CD4-positive, CD25-positive, alpha-beta regulatory T cell (primary cell): ENCODE results near the gene DIP2C. TPM values are rescaled to one million over a fixed set of nuclear protein-coding genes. Genes with fewer than 3 reads are reported as not detected.
"Not testable (repeated sequence)": the region's sequence is repeated elsewhere in the genome, so short reads cannot be mapped to it uniquely, and the experiment has no call there.

Experiments
- ATAC-seq, 2 donors: fragments of 150-1000 bp; cut with Tn5 transposase; one replicate each; pipeline ENCODE4 v1.10.0; 2021; ENCODE audit warnings: low read depth in 2 of 2, moderate number of reproducible peaks in 2 of 2, moderate library complexity in 1 of 2
- DNase-seq, 3 donors: peaks; one replicate each; pipeline versions ENCODE4 v3.0.0 to v3.0.0-alpha.2; 2012 to 2022; ENCODE audit warnings: mixed read lengths in 1 of 3
- H3K27ac ChIP-seq: one replicate; pipeline ENCODE4 v1.7.0; 2013; ENCODE audit warnings: mild to moderate bottlenecking, low read length; ENCODE audit not compliant: insufficient read depth, poor library complexity, severe bottlenecking
- H3K27me3 ChIP-seq: one replicate; pipeline ENCODE4 v1.7.0; 2013; ENCODE audit warnings: low read length; ENCODE audit not compliant: control insufficient read depth, insufficient read depth
- H3K36me3 ChIP-seq: one replicate; pipeline ENCODE4 v1.7.0; 2013; ENCODE audit warnings: mild to moderate bottlenecking, low read length, moderate library complexity; ENCODE audit not compliant: control insufficient read depth, insufficient read depth
- H3K4me1 ChIP-seq: 2 replicates; pipeline ENCODE4 v1.7.0; 2013; ENCODE audit warnings: mild to moderate bottlenecking, low read length; ENCODE audit not compliant: insufficient read depth, control insufficient read depth, poor library complexity, severe bottlenecking
- H3K4me3 ChIP-seq: one replicate; pipeline ENCODE4 v1.7.0; 2013; ENCODE audit warnings: low read depth, mild to moderate bottlenecking, low read length, moderate library complexity
- H3K9me3 ChIP-seq, 2 experiments: 1 replicate in 1 of 2; 2 replicates in 1 of 2; pipeline ENCODE4 v1.7.0; 2013; ENCODE audit warnings: low read length in 2 of 2, mild to moderate bottlenecking in 1 of 2, moderate library complexity in 1 of 2; ENCODE audit not compliant: control insufficient read depth in 2 of 2
- H3K27ac Mint-ChIP-seq, 3 donors: one replicate each; pipeline ENCODE4 v1.8.0; 2020 to 2022; ENCODE audit warnings: mild to moderate bottlenecking in 3 of 3, mixed read lengths in 3 of 3, moderate library complexity in 2 of 3
- H3K27me3 Mint-ChIP-seq: one replicate; pipeline ENCODE4 v1.8.0; 2022; ENCODE audit warnings: mild to moderate bottlenecking, mixed read lengths
- H3K36me3 Mint-ChIP-seq: one replicate; pipeline ENCODE4 v1.8.0; 2020; ENCODE audit warnings: mixed read lengths
- H3K4me1 Mint-ChIP-seq, 4 donors: one replicate each; pipeline ENCODE4 v1.8.0; 2020 to 2022; ENCODE audit warnings: mixed read lengths in 4 of 4, mild to moderate bottlenecking in 1 of 4
- H3K4me3 Mint-ChIP-seq, 4 donors: one replicate each; pipeline ENCODE4 v1.8.0; 2020 to 2022; ENCODE audit warnings: mild to moderate bottlenecking in 4 of 4, mixed read lengths in 4 of 4, moderate library complexity in 3 of 4
- H3K9me3 Mint-ChIP-seq, 7 donors: one replicate each; pipeline ENCODE4 v1.8.0; 2020 to 2022; ENCODE audit warnings: mixed read lengths in 7 of 7, mild to moderate bottlenecking in 3 of 7, moderate library complexity in 2 of 7
- polyA plus RNA-seq, 4 donors: library from polyadenylated mRNA; unstranded; fragments of 300-500 nt; fragmentation: Illumina TruSeq; gene quantifications; one replicate each; pipeline ENCODE4 v1.2.3, GENCODE V29; 2021
- total RNA-seq: library from RNA; stranded (reverse); gene quantifications from one replicate; pipeline ENCODE4 v1.2.3, GENCODE V29; 2022

Gene DIP2C
- total and polyA plus RNA-seq, 5 donors from 2014 or later = 0.47 to 4.1 (median 0.54) TPM

- H3K36me3 Mint-ChIP-seq = no peaks in the 10 kb centered on the region
- Histone ChIP-seq H3K27me3 (no peaks in the 10 kb centered on the region), H3K27ac (no peak overlapping the region), H3K9me3 (no peaks in the 10 kb centered on the region), H3K36me3 (no peaks in the 10 kb centered on the region), H3K4me1 (no peaks in the 10 kb centered on the region), H3K4me3 (no peak overlapping the region)
- no peak overlapping the region for H3K4me3 Mint-ChIP-seq
- peaks cover 10% of the 10 kb centered on the region for H3K27me3 Mint-ChIP-seq
- DNase-seq (no peak), ATAC-seq (no peak)
- no peaks in the 10 kb centered on the region for H3K9me3 Mint-ChIP-seq
- no peaks in the 10 kb centered on the region for H3K4me1 Mint-ChIP-seq
- no peak overlapping the region for H3K27ac Mint-ChIP-seq
Measured at GRCh38 chr10:588246-589165, 101.0 kb downstream of the DIP2C start.

DNA sequence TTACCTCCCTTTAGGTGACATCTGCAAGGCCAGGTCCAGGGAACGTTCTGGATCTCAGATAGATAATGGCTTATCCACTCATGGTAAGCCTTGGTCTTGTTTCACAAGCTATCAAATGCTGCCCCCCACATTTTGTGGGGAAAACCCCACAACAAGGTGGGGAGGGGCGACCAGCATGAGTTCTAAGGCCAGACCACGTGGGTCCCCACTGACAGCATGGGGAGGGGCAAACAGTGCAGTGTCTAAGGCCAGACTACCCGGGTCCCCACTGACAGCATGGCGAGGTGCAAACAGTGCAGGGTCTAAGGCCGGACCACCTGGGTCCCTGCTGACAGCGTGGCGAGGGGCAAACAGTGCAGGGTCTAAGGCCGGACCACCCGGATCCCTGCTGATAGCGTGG is 102.8 kb downstream of the DIP2C start:
- no peak overlapping the region for H3K4me3 ChIP-seq
- Mint-ChIP-seq H3K27me3 (peaks cover 10% of the 10 kb centered on the region), H3K36me3 (no peaks in the 10 kb centered on the region), H3K4me3 (no peak overlapping the region), H3K9me3 (no peaks in the 10 kb centered on the region), H3K4me1 (no peaks in the 10 kb centered on the region), H3K27ac (no peak overlapping the region)
- H3K36me3 ChIP-seq = no peaks in the 10 kb centered on the region
- H3K27me3 ChIP-seq = no peaks in the 10 kb centered on the region
- no peaks in the 10 kb centered on the region for H3K4me1 ChIP-seq
- no peaks in the 10 kb centered on the region for H3K9me3 ChIP-seq
- no peak overlapping the region for H3K27ac ChIP-seq
- DNase-seq (no peak), ATAC-seq (no peak)

GRCh38 chr10:586151-586550 is 103.3 kb downstream of the DIP2C start:
- no peak overlapping the region for H3K4me3 Mint-ChIP-seq
- no peaks in the 10 kb centered on the region for H3K4me1 ChIP-seq
- H3K9me3 Mint-ChIP-seq = no peaks in the 10 kb centered on the region
- peaks cover 7% of the 10 kb centered on the region for H3K27me3 Mint-ChIP-seq
- no peaks in the 10 kb centered on the region for H3K36me3 ChIP-seq
- H3K27ac ChIP-seq = no peak overlapping the region
- no peaks in the 10 kb centered on the region for H3K4me1 Mint-ChIP-seq
- no peak overlapping the region for H3K27ac Mint-ChIP-seq
- H3K9me3 ChIP-seq = no peaks in the 10 kb centered on the region
- H3K36me3 Mint-ChIP-seq = no peaks in the 10 kb centered on the region
- ATAC-seq (no peak), DNase-seq (no peak)
- no peaks in the 10 kb centered on the region for H3K27me3 ChIP-seq
- H3K4me3 ChIP-seq = no peak overlapping the region

DNA sequence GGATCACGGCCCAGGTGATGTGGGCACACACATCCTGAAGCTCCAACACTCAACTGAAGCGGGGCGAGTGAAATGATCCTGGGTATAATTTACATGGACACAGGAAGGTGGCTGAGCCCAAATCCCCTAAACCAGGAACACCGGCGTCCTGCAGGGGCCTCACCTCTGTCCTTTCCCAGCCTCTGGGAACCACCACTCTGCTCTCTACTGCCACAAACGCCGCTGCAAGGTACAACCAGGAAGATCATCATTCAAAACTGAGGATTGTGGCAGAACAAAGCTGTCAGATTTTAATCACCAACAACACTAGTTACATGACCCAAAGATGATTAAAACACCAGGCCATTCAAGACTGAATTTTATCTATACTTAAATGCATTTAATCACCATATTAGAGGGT is 104.0 kb downstream of the DIP2C start:
- Mint-ChIP-seq H3K4me3 (no peak overlapping the region), H3K27ac (no peak overlapping the region), H3K27me3 (peaks cover 2% of the 10 kb centered on the region), H3K9me3 (peaks cover 0 to under 1% (median 0%) of the 10 kb centered on the region in 7 donors), H3K4me1 (no peaks in the 10 kb centered on the region), H3K36me3 (no peaks in the 10 kb centered on the region)
- Histone ChIP-seq H3K27me3 (no peaks in the 10 kb centered on the region), H3K4me3 (no peak overlapping the region), H3K9me3 (no peaks in the 10 kb centered on the region), H3K4me1 (no peaks in the 10 kb centered on the region), H3K27ac (no peak overlapping the region), H3K36me3 (no peaks in the 10 kb centered on the region)
- ATAC-seq (no peak), DNase-seq (no peak)

GRCh38 chr10:584497-585290 is 104.8 kb downstream of the DIP2C start:
- not testable (repeated sequence) for H3K9me3 ChIP-seq, H3K4me3 ChIP-seq, H3K9me3 Mint-ChIP-seq, H3K36me3 ChIP-seq, H3K36me3 Mint-ChIP-seq, DNase-seq, ATAC-seq, H3K27ac ChIP-seq, H3K27ac Mint-ChIP-seq, H3K4me1 Mint-ChIP-seq, H3K27me3 ChIP-seq, H3K27me3 Mint-ChIP-seq, H3K4me1 ChIP-seq, H3K4me3 Mint-ChIP-seq

DNA sequence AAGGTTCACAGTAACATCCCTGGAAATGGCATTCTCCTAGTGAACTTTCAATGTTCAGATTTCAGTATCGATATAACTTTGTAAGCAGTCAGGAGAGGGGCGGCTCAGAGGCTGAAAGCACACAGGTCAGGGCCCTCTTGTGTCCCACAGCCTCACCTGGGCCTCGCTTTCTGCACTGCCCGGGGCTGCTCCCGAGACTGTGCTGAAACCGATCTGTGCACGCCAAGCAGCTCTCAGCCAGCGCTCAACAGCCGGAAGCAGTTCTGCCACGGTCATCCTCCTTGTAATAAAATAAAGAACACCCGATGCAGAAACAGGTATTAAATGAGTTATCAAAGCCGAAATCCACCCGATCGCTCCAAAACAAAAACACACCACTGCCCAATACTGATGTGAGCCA is 106.0 kb downstream of the DIP2C start:
- Histone ChIP-seq H3K27ac (no peak overlapping the region), H3K4me1 (no peaks in the 10 kb centered on the region), H3K36me3 (no peaks in the 10 kb centered on the region), H3K27me3 (no peaks in the 10 kb centered on the region), H3K9me3 (no peaks in the 10 kb centered on the region), H3K4me3 (no peak overlapping the region)
- no peaks in the 10 kb centered on the region for H3K4me1 Mint-ChIP-seq
- H3K9me3 Mint-ChIP-seq = peaks cover 0 to 2% (median 0%) of the 10 kb centered on the region in 7 donors
- no peak for DNase-seq
- no peaks in the 10 kb centered on the region for H3K36me3 Mint-ChIP-seq
- H3K4me3 Mint-ChIP-seq = no peak overlapping the region
- H3K27ac Mint-ChIP-seq = no peak overlapping the region
- no peak for ATAC-seq
- no peaks in the 10 kb centered on the region for H3K27me3 Mint-ChIP-seq

DNA sequence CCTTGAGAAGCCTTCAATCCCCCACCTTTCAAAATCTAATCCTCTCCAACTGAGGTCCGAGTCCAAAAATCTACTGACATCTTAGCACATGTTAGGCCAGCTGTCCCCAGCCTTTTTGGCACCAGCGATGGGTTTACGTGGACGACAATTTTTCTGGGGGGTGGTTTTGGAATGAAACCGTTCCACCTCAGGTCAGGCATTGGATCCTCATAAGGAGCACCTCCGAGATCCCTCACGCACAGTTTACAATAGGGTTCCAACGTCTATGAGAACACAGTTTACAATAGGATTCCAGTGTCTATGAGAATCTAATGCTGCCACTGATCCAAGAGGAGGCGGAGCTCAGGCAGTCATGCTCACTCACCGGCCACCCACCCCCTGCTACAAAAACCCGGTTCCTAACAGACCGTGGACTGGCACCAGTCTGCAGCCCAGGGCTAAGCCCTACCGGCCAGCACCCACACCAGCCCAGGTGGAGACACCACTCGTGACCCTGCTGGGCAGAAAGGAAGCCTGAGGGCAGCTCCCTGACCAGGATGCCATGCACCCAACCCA is 107.6 kb downstream of the DIP2C start:
- H3K4me3 ChIP-seq = no peak overlapping the region
- H3K4me3 Mint-ChIP-seq = no peak overlapping the region
- H3K27me3 ChIP-seq = no peaks in the 10 kb centered on the region
- no peak overlapping the region for H3K27ac Mint-ChIP-seq
- peaks cover 0 to 2% (median 0%) of the 10 kb centered on the region in 7 donors for H3K9me3 Mint-ChIP-seq
- no peak for DNase-seq
- no peaks in the 10 kb centered on the region for H3K36me3 Mint-ChIP-seq
- no peaks in the 10 kb centered on the region for H3K4me1 ChIP-seq
- H3K27ac ChIP-seq = no peak overlapping the region
- no peaks in the 10 kb centered on the region for H3K36me3 ChIP-seq
- H3K4me1 Mint-ChIP-seq = no peaks in the 10 kb centered on the region
- ATAC-seq = no peak
- H3K27me3 Mint-ChIP-seq = no peaks in the 10 kb centered on the region
- H3K9me3 ChIP-seq = no peaks in the 10 kb centered on the region
